Caco-2 (cell line): ENCODE data around the gene NSUN6. TPM values are rescaled to one million over a fixed set of nuclear protein-coding genes. Genes with fewer than 3 reads are reported as not detected.
A peak's percentile ranks its signal among the peaks of the same experiment; 100 is the strongest.

Source experiments
- BruUV-seq: library from RNA; stranded (reverse); fragments of 400-500 nt; replicated peaks from 2 replicates; lab custom pipeline; 2021; lab: Mats Ljungman, UMichigan
- CTCF ChIA-PET: fragments of 300-600 bp; sonication (Branson Sonifier 250); formaldehyde crosslinking; loops from one replicate; lab custom pipeline; 2022; ENCODE audit warnings: antibody characterized with exemption; lab: Charles Lee
- POLR2A ChIA-PET: fragments of 300-600 bp; sonication (Branson Sonifier 250); formaldehyde crosslinking; loops from one replicate; lab custom pipeline; 2022; ENCODE audit warnings: antibody characterized with exemption; lab: Charles Lee
- DNase-seq, 2 experiments: peaks; one replicate each; pipeline versions ENCODE4 v3.0.0 to v3.0.0-alpha.2; 2020 to 2022
- H3K27me3 ChIP-seq: replicated peaks from 2 replicates; pipeline ENCODE4 v1.6.0; 2011; ENCODE audit warnings: low read length; ENCODE audit not compliant: control insufficient read depth, insufficient read depth
- H3K36me3 ChIP-seq: 2 replicates; pipeline ENCODE4 v1.5.1; 2011; ENCODE audit warnings: low read length; ENCODE audit not compliant: control insufficient read depth, insufficient read depth
- H3K4me1 ChIP-seq: fragments of 250-450 bp; sonication (Bioruptor Pico); 2 replicates; pipeline ENCODE4 v1.5.1; 2020; ENCODE audit warnings: mild to moderate bottlenecking
- H3K4me3 ChIP-seq: 2 replicates; pipeline ENCODE4 v1.5.1; 2011; ENCODE audit warnings: low read depth, mild to moderate bottlenecking, control low read depth, low read length
- H3K9me3 ChIP-seq: fragments of 250-450 bp; sonication (Bioruptor Pico); 2 replicates; pipeline ENCODE4 v1.5.1; 2020; ENCODE audit warnings: mild to moderate bottlenecking, moderate library complexity
- H3K27ac Mint-ChIP-seq: one replicate; pipeline ENCODE4 v1.8.0; 2022; ENCODE audit warnings: mixed read lengths; ENCODE audit not compliant: unreplicated experiment
- H3K27me3 Mint-ChIP-seq: one replicate; pipeline ENCODE4 v1.8.0; 2022; ENCODE audit warnings: mixed read lengths; ENCODE audit not compliant: insufficient read depth, unreplicated experiment
- H3K36me3 Mint-ChIP-seq: one replicate; pipeline ENCODE4 v1.8.0; 2022; ENCODE audit warnings: mild to moderate bottlenecking, mixed read lengths; ENCODE audit not compliant: insufficient read depth, unreplicated experiment
- H3K4me1 Mint-ChIP-seq: one replicate; pipeline ENCODE4 v1.8.0; 2022; ENCODE audit warnings: low read depth, mixed read lengths; ENCODE audit not compliant: unreplicated experiment
- H3K4me3 Mint-ChIP-seq: one replicate; pipeline ENCODE4 v1.8.0; 2022; ENCODE audit warnings: mild to moderate bottlenecking, moderate library complexity, mixed read lengths; ENCODE audit not compliant: unreplicated experiment
- H3K9me3 Mint-ChIP-seq: one replicate; pipeline ENCODE4 v1.8.0; 2022; ENCODE audit warnings: mixed read lengths; ENCODE audit not compliant: unreplicated experiment
- CTCF ChIP-seq, 2 experiments: fragments of 200-600 bp in 1 of 2; IDR thresholded peaks; 1 replicate in 1 of 2; 2 replicates in 1 of 2; pipeline versions ENCODE4 v1.5.1 to v1.8.0; 2011 to 2022; ENCODE audit warnings: antibody characterized with exemption in 1 of 2, control low read depth in 1 of 2, inconsistent platforms in 1 of 2, low read depth in 1 of 2, low read length in 1 of 2, mild to moderate bottlenecking in 1 of 2, moderate library complexity in 1 of 2; ENCODE audit not compliant: insufficient read depth in 1 of 2, severe bottlenecking in 1 of 2, unreplicated experiment in 1 of 2
- intact Hi-C: fragments of 100-400 bp; cut with micrococcal nuclease; formaldehyde crosslinking; loops from one replicate; pipeline ENCODE4 v1.10.0; 2022; ENCODE audit not compliant: unreplicated experiment
- total RNA-seq: library from RNA; stranded (reverse); gene quantifications from 2 replicates; pipeline ENCODE4 v1.2.3, GENCODE V29; 2022

Gene NSUN6
- total RNA-seq, 1 experiment from 2014 or later, result 17.3 TPM

- CTCF ChIA-PET, result no interaction called here
- POLR2A ChIA-PET, result no interaction called here
Measured at GRCh38 chr10:18620856-18621255, 30.5 kb downstream of the NSUN6 start.

GRCh38 chr10:18619016-18619415 is 32.4 kb downstream of the NSUN6 start:
- H3K27me3 Mint-ChIP-seq, result no peaks in the 10 kb centered on the region
- peaks cover 2% of the 10 kb centered on the region for H3K36me3 ChIP-seq
- H3K4me3 ChIP-seq, result no peak overlapping the region
- no peak for DNase-seq
- peak overlapping the region; percentile 24 for H3K27ac Mint-ChIP-seq
- H3K9me3 Mint-ChIP-seq, result no peaks in the 10 kb centered on the region
- no peak for TF ChIP-seq CTCF (IDR thresholded peaks at IDR 0.05; ENCODE audit: insufficient read depth in 1 of 2, low read depth in 1 of 2, low read length in 1 of 2, severe bottlenecking in 1 of 2, unreplicated experiment in 1 of 2)
- H3K4me1 Mint-ChIP-seq, result peaks cover 66% of the 10 kb centered on the region
- peaks cover 44% of the 10 kb centered on the region for H3K36me3 Mint-ChIP-seq
- H3K4me1 ChIP-seq, result peaks cover 52% of the 10 kb centered on the region
- ChIA-PET POLR2A (no interaction called here), CTCF (no interaction called here)
- H3K4me3 Mint-ChIP-seq, result no peak overlapping the region
- no peaks in the 10 kb centered on the region for H3K9me3 ChIP-seq
- BruUV-seq, result no TSS peak
- intact Hi-C loops, result no loop called here
- no peaks in the 10 kb centered on the region for H3K27me3 ChIP-seq

More at GRCh38 chr10:18620856-18621255, 30.5 kb downstream of the NSUN6 start:
- no peak for DNase-seq
- TF ChIP-seq CTCF (IDR thresholded peaks at IDR 0.05; ENCODE audit: insufficient read depth in 1 of 2, low read depth in 1 of 2, low read length in 1 of 2, severe bottlenecking in 1 of 2, unreplicated experiment in 1 of 2), result no peak
- H3K9me3 ChIP-seq, result no peaks in the 10 kb centered on the region
- intact Hi-C loops, result no loop called here
- Mint-ChIP-seq H3K27ac (peak overlapping the region; percentile 23), H3K36me3 (peaks cover 53% of the 10 kb centered on the region), H3K9me3 (no peaks in the 10 kb centered on the region), H3K4me3 (no peak overlapping the region), H3K27me3 (no peaks in the 10 kb centered on the region), H3K4me1 (peaks cover 75% of the 10 kb centered on the region)
- peaks cover 2% of the 10 kb centered on the region for H3K36me3 ChIP-seq
- no peak overlapping the region for H3K4me3 ChIP-seq
- BruUV-seq, result no TSS peak
- no peaks in the 10 kb centered on the region for H3K27me3 ChIP-seq
- peaks cover 56% of the 10 kb centered on the region for H3K4me1 ChIP-seq

- H3K4me3 ChIP-seq, result no peak overlapping the region
- H3K27me3 ChIP-seq, result no peaks in the 10 kb centered on the region
- H3K27ac Mint-ChIP-seq, result no peak overlapping the region
- intact Hi-C loops, result loop anchor here (1.0 kb wide), 1 partner anchor 8 kb away; no protein-coding TSS in a partner anchor
- no peaks in the 10 kb centered on the region for H3K9me3 ChIP-seq
- H3K4me1 Mint-ChIP-seq, result peaks cover 56% of the 10 kb centered on the region
- BruUV-seq, result no TSS peak
- H3K4me3 Mint-ChIP-seq, result no peak overlapping the region
- ChIA-PET CTCF (no interaction called here), POLR2A (no interaction called here)
- no peaks in the 10 kb centered on the region for H3K27me3 Mint-ChIP-seq
- peaks cover 42% of the 10 kb centered on the region for H3K36me3 Mint-ChIP-seq
- H3K4me1 ChIP-seq, result peaks cover 50% of the 10 kb centered on the region
- no peaks in the 10 kb centered on the region for H3K9me3 Mint-ChIP-seq
- DNase-seq, result no peak
- peaks cover 6% of the 10 kb centered on the region for H3K36me3 ChIP-seq
- no peak for TF ChIP-seq CTCF (IDR thresholded peaks at IDR 0.05; ENCODE audit: insufficient read depth in 1 of 2, low read depth in 1 of 2, low read length in 1 of 2, severe bottlenecking in 1 of 2, unreplicated experiment in 1 of 2)
Measured at GRCh38 chr10:18616337-18616736, 35.0 kb downstream of the NSUN6 start.
